Cardiac muscle cell (in vitro differentiated cells and primary cell): ENCODE results near the gene CPSF3. TPM values are rescaled to one million over a fixed set of nuclear protein-coding genes. Genes with fewer than 3 reads are reported as not detected.
A peak's percentile ranks its signal among the peaks of the same experiment; 100 is the strongest.

Source experiments
- DNase-seq, 2 donors: peaks; one replicate each; pipeline versions ENCODE4 v3.0.0 to v3.0.0-alpha.2; 2010 to 2017; ENCODE audit warnings: low read depth in 1 of 2, low spot score in 1 of 2
- H3K27ac ChIP-seq: fragments of 200-600 bp; sonication (generic); 2 replicates; pipeline ENCODE4 v1.5.1; 2016
- H3K27me3 ChIP-seq: fragments of 200-600 bp; sonication (generic); 2 replicates; pipeline ENCODE4 v1.6.0; 2016; ENCODE audit warnings: control low read depth
- H3K36me3 ChIP-seq: fragments of 200-600 bp; sonication (generic); 2 replicates; pipeline ENCODE4 v1.5.1; 2016; ENCODE audit warnings: control low read depth
- H3K4me1 ChIP-seq: fragments of 200-600 bp; sonication (generic); 2 replicates; pipeline ENCODE4 v1.8.1; 2017; ENCODE audit warnings: low read depth, mild to moderate bottlenecking, mixed run types
- H3K4me3 ChIP-seq: fragments of 200-600 bp; sonication (generic); 2 replicates; pipeline ENCODE4 v1.5.1; 2016; ENCODE audit warnings: mild to moderate bottlenecking
- H3K9me3 ChIP-seq: fragments of 200-600 bp; sonication (generic); 2 replicates; pipeline ENCODE4 v1.5.1; 2017; ENCODE audit warnings: low read depth, mild to moderate bottlenecking, control low read depth
- polyA plus RNA-seq: library from polyadenylated mRNA; unstranded; fragments of >200 nt; fragmentation: Nextera tagmentation; extraction: Ambion mirVana; gene quantifications from 2 replicates; pipeline ENCODE4 v1.2.1, GENCODE V29; 2016
- total RNA-seq: library from RNA; depleted of rRNA; stranded (reverse); fragments of >200 nt; gene quantifications from 2 replicates; pipeline ENCODE4 v1.2.3, GENCODE V29; 2016
- TF ChIP-seq, protein P1 (sequence below): IDR thresholded peaks from 2 replicates; pipeline ENCODE4 v1.5.1; 2012; ENCODE audit warnings: low read depth, mild to moderate bottlenecking, low read length

Gene CPSF3
- total and polyA plus RNA-seq, 2 experiments from 2014 or later: 57.4 to 57.5 TPM

DNA sequence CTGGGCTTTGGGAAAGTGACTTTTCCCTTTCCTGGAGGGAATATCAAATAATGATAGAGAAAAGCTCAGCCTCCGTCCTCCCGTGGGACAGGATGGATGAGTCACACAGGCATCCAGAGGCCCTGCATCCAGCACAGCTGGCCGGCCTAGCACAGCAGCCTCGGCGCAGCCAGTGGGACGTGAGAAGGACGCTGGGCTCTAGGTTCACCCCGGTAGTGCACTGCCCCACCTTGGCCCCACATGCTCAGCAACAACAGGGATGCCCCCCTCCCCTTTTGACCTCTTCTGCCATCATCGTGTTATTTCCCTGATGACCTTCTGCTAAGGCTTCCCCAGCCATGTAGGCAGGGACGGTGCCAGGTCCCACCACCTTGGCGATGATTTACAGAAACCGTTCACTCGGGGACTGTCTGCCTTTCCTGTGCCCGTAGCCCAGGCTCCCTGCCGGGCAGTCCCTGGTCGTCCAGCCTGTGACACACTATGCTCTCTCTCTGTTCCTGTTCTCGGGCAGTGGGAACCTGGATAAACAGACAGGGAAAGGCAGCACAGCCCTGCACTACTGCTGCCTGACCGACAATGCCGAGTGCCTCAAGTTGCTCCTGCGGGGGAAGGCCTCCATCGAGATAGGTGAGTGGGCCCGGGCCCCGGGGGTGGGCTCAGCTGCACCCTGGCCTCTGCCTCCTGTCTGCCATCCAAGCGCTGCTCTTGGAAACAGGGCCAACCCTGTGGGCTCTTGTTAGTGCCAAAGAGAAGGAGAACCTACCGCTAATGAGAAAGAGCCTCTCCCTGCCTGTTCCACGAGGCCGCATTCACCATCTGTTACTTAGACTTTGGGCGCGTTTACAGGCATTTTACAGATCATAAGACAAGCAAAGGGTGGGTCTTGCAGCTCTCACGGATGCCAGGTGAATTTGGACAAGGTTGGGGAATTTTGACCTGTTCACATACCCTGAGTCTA, 44.7 kb upstream of the CPSF3 start:
- no peaks in the 10 kb centered on the region for H3K36me3 ChIP-seq
- DNase-seq: peak in 1 of 2 donors; percentile 87
- TF ChIP-seq, protein P1, sequence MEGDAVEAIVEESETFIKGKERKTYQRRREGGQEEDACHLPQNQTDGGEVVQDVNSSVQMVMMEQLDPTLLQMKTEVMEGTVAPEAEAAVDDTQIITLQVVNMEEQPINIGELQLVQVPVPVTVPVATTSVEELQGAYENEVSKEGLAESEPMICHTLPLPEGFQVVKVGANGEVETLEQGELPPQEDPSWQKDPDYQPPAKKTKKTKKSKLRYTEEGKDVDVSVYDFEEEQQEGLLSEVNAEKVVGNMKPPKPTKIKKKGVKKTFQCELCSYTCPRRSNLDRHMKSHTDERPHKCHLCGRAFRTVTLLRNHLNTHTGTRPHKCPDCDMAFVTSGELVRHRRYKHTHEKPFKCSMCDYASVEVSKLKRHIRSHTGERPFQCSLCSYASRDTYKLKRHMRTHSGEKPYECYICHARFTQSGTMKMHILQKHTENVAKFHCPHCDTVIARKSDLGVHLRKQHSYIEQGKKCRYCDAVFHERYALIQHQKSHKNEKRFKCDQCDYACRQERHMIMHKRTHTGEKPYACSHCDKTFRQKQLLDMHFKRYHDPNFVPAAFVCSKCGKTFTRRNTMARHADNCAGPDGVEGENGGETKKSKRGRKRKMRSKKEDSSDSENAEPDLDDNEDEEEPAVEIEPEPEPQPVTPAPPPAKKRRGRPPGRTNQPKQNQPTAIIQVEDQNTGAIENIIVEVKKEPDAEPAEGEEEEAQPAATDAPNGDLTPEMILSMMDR: no peak
- no peaks in the 10 kb centered on the region for H3K4me1 ChIP-seq
- no peak overlapping the region for H3K4me3 ChIP-seq
- no peak overlapping the region for H3K27ac ChIP-seq
- no peaks in the 10 kb centered on the region for H3K9me3 ChIP-seq
- H3K27me3 ChIP-seq: no peaks in the 10 kb centered on the region

DNA sequence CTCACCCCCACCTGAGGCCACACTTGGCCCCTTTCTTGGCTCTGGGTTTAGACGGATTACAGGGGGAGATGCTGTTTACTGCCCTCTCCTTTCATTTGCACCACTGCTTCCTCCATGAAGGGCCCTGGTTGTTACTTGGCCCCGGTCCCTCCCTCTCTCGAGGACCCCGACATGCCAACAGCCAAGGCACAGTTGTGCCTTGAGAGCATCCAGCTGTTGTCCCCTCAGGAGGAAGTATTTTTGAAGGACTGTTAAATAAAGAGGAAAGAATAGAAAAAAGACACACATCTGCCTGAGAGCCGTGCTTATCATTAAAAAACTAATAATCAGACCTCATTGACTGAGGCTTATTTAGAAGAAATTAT, 44.1 kb upstream of the CPSF3 start:
- Histone ChIP-seq H3K4me1 (no peaks in the 10 kb centered on the region), H3K36me3 (no peaks in the 10 kb centered on the region), H3K27ac (no peak overlapping the region), H3K27me3 (no peaks in the 10 kb centered on the region), H3K4me3 (no peak overlapping the region), H3K9me3 (no peaks in the 10 kb centered on the region)
- TF ChIP-seq, protein P1: no peak
- DNase-seq: no peak

GRCh38 chr2:9380702-9381628, 42.5 kb upstream of the CPSF3 start:
- H3K27ac ChIP-seq: no peak overlapping the region
- TF ChIP-seq, protein P1: no peak

GRCh38 chr2:9382604-9383235, 40.7 kb upstream of the CPSF3 start:
- Histone ChIP-seq H3K4me3 (no peak overlapping the region), H3K4me1 (no peaks in the 10 kb centered on the region), H3K27me3 (no peaks in the 10 kb centered on the region), H3K36me3 (no peaks in the 10 kb centered on the region), H3K9me3 (no peaks in the 10 kb centered on the region), H3K27ac (no peak overlapping the region)
- DNase-seq: no peak
- TF ChIP-seq, protein P1: no peak

More at GRCh38 chr2:9380702-9381628, 42.5 kb upstream of the CPSF3 start:
- DNase-seq: peak in 1 of 2 donors; percentile 96
- Histone ChIP-seq H3K4me1 (no peaks in the 10 kb centered on the region), H3K4me3 (no peak overlapping the region), H3K9me3 (no peaks in the 10 kb centered on the region), H3K27me3 (no peaks in the 10 kb centered on the region), H3K36me3 (no peaks in the 10 kb centered on the region)

- no peaks in the 10 kb centered on the region for H3K27me3 ChIP-seq
- H3K4me3 ChIP-seq: no peak overlapping the region
- peaks cover 2% of the 10 kb centered on the region for H3K36me3 ChIP-seq
- H3K27ac ChIP-seq: no peak overlapping the region
- H3K4me1 ChIP-seq: no peaks in the 10 kb centered on the region
- TF ChIP-seq, protein P1: no peak
- H3K9me3 ChIP-seq: no peaks in the 10 kb centered on the region
- DNase-seq: no peak
These were observed 38.9 kb upstream of the CPSF3 start for GRCh38 chr2:9384521-9384920.
